Common myeloid progenitor, CD34-positive (primary cell): ENCODE measurements around the gene SOCS4.

Source experiments
- CTCF ChIA-PET: fragments of 350-600 bp; sonication (Branson Sonifier 250); formaldehyde crosslinking; loops from one replicate; lab custom pipeline; 2021; ENCODE audit warnings: antibody characterized with exemption; lab: Charles Lee
- POLR2A ChIA-PET: fragments of 350-600 bp; sonication (Branson Sonifier 250); formaldehyde crosslinking; loops from one replicate; lab custom pipeline; 2021; ENCODE audit warnings: antibody characterized with exemption; lab: Charles Lee
- DNase-seq, 3 donors: peaks; one replicate each; pipeline versions ENCODE4 v3.0.0 to v3.0.0-alpha.2; 2013
- H3K27ac ChIP-seq, 2 experiments: 1 replicate in 1 of 2; 2 replicates in 1 of 2; pipeline ENCODE4 v1.7.0; 2013; ENCODE audit warnings: inconsistent platforms in 2 of 2, low read length in 2 of 2, mild to moderate bottlenecking in 2 of 2, low read depth in 1 of 2, moderate library complexity in 1 of 2; ENCODE audit not compliant: severe bottlenecking in 2 of 2, insufficient read depth in 1 of 2, poor library complexity in 1 of 2
- H3K27me3 ChIP-seq, 5 experiments: replicated peaks in 2 of 5; 1 replicate in 3 of 5; 2 replicates in 2 of 5; pipeline versions ENCODE4 v1.6.1 to v1.7.0; 2013; ENCODE audit warnings: low read length in 4 of 5, mild to moderate bottlenecking in 2 of 5, moderate library complexity in 2 of 5, inconsistent platforms in 1 of 5; ENCODE audit not compliant: insufficient read depth in 5 of 5, control insufficient read depth in 4 of 5
- H3K36me3 ChIP-seq, 4 experiments: 1 replicate in 2 of 4; 2 replicates in 2 of 4; pipeline versions ENCODE4 v1.6.1 to v1.7.0; 2013; ENCODE audit warnings: low read length in 3 of 4, control low read depth in 1 of 4, mild to moderate bottlenecking in 1 of 4; ENCODE audit not compliant: control insufficient read depth in 4 of 4, insufficient read depth in 4 of 4
- H3K4me1 ChIP-seq, 4 experiments: 1 replicate in 3 of 4; 2 replicates in 1 of 4; pipeline versions ENCODE4 v1.6.1 to v1.7.1; 2013; ENCODE audit warnings: low read length in 3 of 4, mild to moderate bottlenecking in 3 of 4, control low read depth in 1 of 4, inconsistent platforms in 1 of 4, moderate library complexity in 1 of 4; ENCODE audit not compliant: control insufficient read depth in 4 of 4, insufficient read depth in 4 of 4; ENCODE audit errors: control extremely low read depth in 1 of 4
- H3K4me3 ChIP-seq, 7 experiments: 1 replicate in 4 of 7; 2 replicates in 3 of 7; pipeline versions ENCODE4 v1.5.1 to v1.7.0; 2013; ENCODE audit warnings: mild to moderate bottlenecking in 7 of 7, low read length in 6 of 7, moderate library complexity in 6 of 7, inconsistent platforms in 2 of 7, low read depth in 2 of 7, control low read depth in 1 of 7; ENCODE audit not compliant: insufficient read depth in 4 of 7, control insufficient read depth in 1 of 7; ENCODE audit errors: extremely low read depth in 1 of 7
- H3K9me3 ChIP-seq, 5 experiments: 1 replicate in 4 of 5; 2 replicates in 1 of 5; pipeline versions ENCODE4 v1.6.1 to v1.7.1; 2013; ENCODE audit warnings: low read length in 4 of 5, mild to moderate bottlenecking in 2 of 5, inconsistent platforms in 1 of 5, low read depth in 1 of 5, moderate library complexity in 1 of 5; ENCODE audit not compliant: control insufficient read depth in 4 of 5, insufficient read depth in 2 of 5; ENCODE audit errors: control extremely low read depth in 1 of 5
- WGBS: methylation state at CpG from one replicate; pipeline ENCODE4 v1.1.5; 2013; ENCODE audit not compliant: insufficient coverage; 5-methylcytosine and 5-hydroxymethylcytosine counted together

The SOCS4 gene

GRCh38 chr14:55092341-55092740, 65.3 kb downstream of the SOCS4 start:
- POLR2A ChIA-PET: no interaction called here
- no peak overlapping the region for H3K4me3 ChIP-seq

GRCh38 chr14:55094292-55095157, 67.5 kb downstream of the SOCS4 start:
- no peaks in the 10 kb centered on the region for H3K9me3 ChIP-seq
- peaks cover 0 to 7% (median 4%) of the 10 kb centered on the region in 4 experiments for H3K4me1 ChIP-seq
- 96% methylated on average over 4 of the region's 9 CpGs for WGBS
- H3K27me3 ChIP-seq: no peaks in the 10 kb centered on the region
- CTCF ChIA-PET: interaction anchor here (0.7 to 4.0 kb wide), 9 partner anchors 8 to 369 kb away, joined by 3 to 40 read pairs (median 4); partner anchors contain the start of gene MAPK1IP1L
- H3K4me3 ChIP-seq: no peak overlapping the region
- POLR2A ChIA-PET: no interaction called here
- no peak overlapping the region for H3K27ac ChIP-seq
- no peaks in the 10 kb centered on the region for H3K36me3 ChIP-seq
- no peak for DNase-seq

More at GRCh38 chr14:55092341-55092740, 65.3 kb downstream of the SOCS4 start:
- CTCF ChIA-PET: interaction anchor here (0.9 to 4.4 kb wide), 10 partner anchors 9 to 66 kb away, joined by 3 to 40 read pairs (median 4); partner anchors contain the start of gene MAPK1IP1L
- WGBS: 92% methylated on average over 3 of the region's 4 CpGs
- no peak overlapping the region for H3K27ac ChIP-seq
- H3K9me3 ChIP-seq: no peaks in the 10 kb centered on the region
- no peaks in the 10 kb centered on the region for H3K4me1 ChIP-seq
- no peaks in the 10 kb centered on the region for H3K36me3 ChIP-seq
- DNase-seq: no peak
- no peaks in the 10 kb centered on the region for H3K27me3 ChIP-seq

GRCh38 chr14:55097881-55098560, 71.0 kb downstream of the SOCS4 start:
- ChIA-PET POLR2A (no interaction called here), CTCF (interaction anchor here (1.3 to 4.0 kb wide), 3 partner anchors 10 to 62 kb away, joined by 4 to 14 read pairs (median 4); no protein-coding TSS in a partner anchor)
- H3K27ac ChIP-seq: no peak overlapping the region
- H3K27me3 ChIP-seq: no peaks in the 10 kb centered on the region
- H3K36me3 ChIP-seq: no peaks in the 10 kb centered on the region
- DNase-seq: peak in 2 of 3 donors; percentile 50 to 55
- WGBS: 66% methylated on average over 4 of the region's 5 CpGs
- H3K9me3 ChIP-seq: no peaks in the 10 kb centered on the region
- H3K4me1 ChIP-seq: peaks cover 9 to 28% (median 18%) of the 10 kb centered on the region in 4 experiments
- no peak overlapping the region for H3K4me3 ChIP-seq

GRCh38 chr14:55098561-55098898, 71.5 kb downstream of the SOCS4 start:
- Histone ChIP-seq H3K4me1 (peaks cover 12 to 33% (median 23%) of the 10 kb centered on the region in 4 experiments), H3K36me3 (no peaks in the 10 kb centered on the region), H3K27me3 (no peaks in the 10 kb centered on the region), H3K4me3 (no peak overlapping the region), H3K9me3 (no peaks in the 10 kb centered on the region), H3K27ac (no peak overlapping the region)
- POLR2A ChIA-PET: no interaction called here
- CTCF ChIA-PET: interaction anchor here (1.3 to 4.0 kb wide), 3 partner anchors 11 to 62 kb away, joined by 4 to 14 read pairs (median 4); no protein-coding TSS in a partner anchor
- no CpG with 5 or more reads among the region's 1 CpG for WGBS
- DNase-seq: no peak
